HG03520 (cell line): Measurements from ENCODE around the gene ITGB2.
"Not testable (repeated sequence)": the region's sequence is repeated elsewhere in the genome, so short reads cannot be mapped to it uniquely, and the experiment has no call there.

Source experiments
- ATAC-seq: cut with Tn5 transposase; IDR thresholded peaks from one replicate; pipeline ENCODE4 v1.9.1; 2021; ENCODE audit warnings: mild to moderate bottlenecking, moderate library complexity; ENCODE audit not compliant: unreplicated experiment

The ITGB2 gene

GRCh38 chr21:44927587-44928461 lies 7.1 kb upstream of the ITGB2 start:
- ATAC-seq = no peak

- ATAC-seq = no peak
Measured at GRCh38 chr21:44927259-44927586, 6.5 kb upstream of the ITGB2 start.

DNA sequence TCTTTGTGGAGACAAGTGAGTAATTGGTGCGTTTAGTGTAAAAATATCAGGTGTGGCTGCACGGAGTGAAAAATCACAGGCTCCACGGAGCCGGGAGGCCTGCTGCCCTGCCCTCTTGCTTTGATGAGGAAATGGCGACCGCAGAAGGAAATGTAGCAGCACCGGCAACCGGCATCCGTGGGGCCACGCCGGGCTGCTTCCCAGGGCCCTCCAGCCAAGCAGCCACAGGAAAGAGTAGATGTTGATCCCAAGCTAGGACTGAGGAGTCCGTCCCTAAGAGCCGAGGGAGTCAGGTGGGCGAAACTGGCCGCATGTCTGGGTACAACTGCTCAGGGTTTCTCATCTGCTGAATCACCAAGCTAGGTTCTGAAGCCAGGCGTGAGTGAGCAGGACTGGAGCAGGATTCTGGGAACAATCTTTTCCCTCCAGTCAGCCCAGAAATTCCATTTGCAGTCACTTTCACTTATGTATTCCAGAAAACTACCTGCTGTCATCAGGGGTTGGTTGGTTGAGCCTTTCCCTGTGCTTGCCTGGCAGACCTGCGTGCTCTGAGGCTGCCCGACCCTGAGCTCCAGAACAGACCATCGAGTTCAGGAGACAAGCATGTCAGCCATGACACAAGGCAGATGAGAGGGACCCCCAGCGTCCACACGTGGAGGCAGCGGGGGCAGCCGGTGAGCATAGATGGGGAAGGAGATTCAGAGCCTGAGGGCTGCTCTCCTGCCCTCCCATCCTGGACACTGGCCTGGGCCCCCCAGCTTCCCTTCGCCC lies 5.8 kb upstream of the ITGB2 start:
- ATAC-seq = no peak

- ATAC-seq = no peak
Measured at GRCh38 chr21:44925378-44925755, 4.7 kb upstream of the ITGB2 start.

DNA sequence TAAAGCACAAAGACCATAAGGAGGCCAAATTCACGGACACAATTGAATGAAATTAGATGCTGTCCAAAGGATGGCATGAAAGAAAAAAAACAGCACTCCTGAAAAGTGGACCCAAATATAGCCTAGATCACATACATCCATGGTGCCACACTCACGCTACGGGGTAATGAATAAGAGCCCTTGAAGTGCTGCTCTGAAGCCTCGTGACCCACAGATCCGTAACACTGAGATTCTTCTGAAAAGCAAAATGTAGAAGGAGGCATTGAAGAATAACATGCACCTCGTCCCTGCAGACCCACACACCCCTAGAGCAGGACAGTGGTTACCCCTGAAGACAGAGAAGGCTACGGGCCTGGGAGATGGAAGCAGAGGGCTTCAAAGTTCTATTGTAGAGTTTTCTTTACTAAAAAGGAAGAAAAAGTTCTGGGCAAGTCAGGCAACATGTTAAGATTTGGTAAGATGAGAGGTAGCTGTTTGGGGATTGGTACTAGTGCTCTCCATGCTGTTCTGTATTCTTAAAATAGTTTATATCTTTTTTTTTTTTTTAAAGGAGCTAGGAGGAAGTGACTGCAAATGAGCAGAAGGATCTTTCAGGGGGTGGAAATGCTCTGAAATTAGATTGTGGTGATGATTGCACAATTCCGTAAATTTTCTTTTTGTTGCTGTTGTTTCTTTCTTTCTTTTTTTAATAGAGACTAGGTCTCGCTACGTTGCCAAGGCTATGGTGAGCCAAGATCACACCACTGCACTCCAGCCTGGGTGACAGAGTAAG lies 4.1 kb upstream of the ITGB2 start:
- ATAC-seq = no peak

DNA sequence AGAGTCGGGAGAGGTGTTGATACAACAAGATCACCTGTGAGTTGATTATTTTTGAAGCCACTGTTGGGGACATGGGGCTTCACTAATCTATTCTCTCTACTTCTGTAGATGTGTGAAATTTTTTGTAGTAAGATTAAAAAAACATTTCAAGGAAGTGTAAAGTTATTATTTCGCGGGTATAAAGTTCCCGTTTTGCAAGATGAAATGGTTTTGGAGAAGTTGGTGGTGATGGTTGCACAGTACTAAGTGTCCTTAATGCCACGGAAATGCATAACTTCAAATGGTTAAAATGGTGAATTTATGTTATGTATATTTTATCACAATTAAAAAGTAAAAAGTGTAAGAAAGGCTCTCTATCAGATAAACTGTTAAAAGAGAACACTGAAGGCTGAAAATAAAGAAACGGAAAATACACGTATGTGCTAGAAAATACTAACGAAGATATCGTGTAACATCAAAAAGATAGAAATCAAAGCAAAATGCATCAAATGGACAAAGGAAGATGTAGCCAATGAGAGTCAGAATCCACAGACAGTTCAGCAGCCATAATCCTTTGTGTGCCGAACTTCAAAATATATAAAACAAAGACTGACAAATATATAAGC lies 2.9 kb upstream of the ITGB2 start:
- no peak for ATAC-seq

DNA sequence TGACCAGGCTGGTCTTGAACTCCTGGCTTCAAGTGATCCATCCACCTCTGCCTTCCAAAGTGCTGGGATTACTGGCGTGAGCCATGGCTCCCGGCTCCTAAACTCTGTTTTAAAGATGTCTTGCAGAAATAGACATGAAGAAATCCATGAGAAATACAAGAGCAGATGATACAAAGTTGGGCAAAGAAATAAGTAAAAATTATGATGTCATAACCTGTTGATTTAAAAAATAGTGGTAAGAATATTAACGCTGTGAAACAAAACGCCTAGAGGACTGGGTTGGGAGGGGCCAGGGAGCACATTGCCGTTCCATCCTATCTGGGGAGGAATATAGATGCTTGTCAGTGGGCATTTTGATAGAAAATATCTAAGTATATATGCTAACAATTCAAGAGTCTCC lies 1.2 kb upstream of the ITGB2 start:
- ATAC-seq = no peak

- peak; percentile 10 for ATAC-seq
Measured at GRCh38 chr21:44919913-44920693, 596 bp downstream of the ITGB2 start.

- ATAC-seq = no peak
Measured at GRCh38 chr21:44919111-44919912, 1.4 kb downstream of the ITGB2 start.

- ATAC-seq = no peak
Measured at GRCh38 chr21:44918581-44919033, 2.1 kb downstream of the ITGB2 start.

DNA sequence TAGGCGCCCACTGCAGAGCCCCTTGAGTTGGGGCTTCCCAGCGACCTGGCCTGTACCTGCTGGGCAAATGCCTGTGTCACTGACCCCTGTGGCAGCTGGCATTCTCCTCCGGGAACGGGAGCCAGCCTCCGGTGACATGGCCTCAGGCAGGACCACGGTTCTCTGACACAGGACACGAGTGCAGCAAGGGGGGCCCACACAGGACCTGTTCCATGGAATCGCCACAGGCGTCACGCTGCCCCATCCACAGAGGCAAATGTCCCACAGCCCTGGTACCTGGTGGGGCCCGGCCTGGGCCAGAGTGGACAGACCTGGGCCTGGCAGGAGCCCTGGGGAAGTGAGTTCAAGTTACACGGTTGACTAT lies 2.6 kb downstream of the ITGB2 start:
- no peak for ATAC-seq

GRCh38 chr21:44917446-44918106 lies 3.1 kb downstream of the ITGB2 start:
- ATAC-seq = no peak

GRCh38 chr21:44916965-44917364 lies 3.7 kb downstream of the ITGB2 start:
- no peak for ATAC-seq

GRCh38 chr21:44914176-44914874 lies 6.4 kb downstream of the ITGB2 start:
- no peak for ATAC-seq

DNA sequence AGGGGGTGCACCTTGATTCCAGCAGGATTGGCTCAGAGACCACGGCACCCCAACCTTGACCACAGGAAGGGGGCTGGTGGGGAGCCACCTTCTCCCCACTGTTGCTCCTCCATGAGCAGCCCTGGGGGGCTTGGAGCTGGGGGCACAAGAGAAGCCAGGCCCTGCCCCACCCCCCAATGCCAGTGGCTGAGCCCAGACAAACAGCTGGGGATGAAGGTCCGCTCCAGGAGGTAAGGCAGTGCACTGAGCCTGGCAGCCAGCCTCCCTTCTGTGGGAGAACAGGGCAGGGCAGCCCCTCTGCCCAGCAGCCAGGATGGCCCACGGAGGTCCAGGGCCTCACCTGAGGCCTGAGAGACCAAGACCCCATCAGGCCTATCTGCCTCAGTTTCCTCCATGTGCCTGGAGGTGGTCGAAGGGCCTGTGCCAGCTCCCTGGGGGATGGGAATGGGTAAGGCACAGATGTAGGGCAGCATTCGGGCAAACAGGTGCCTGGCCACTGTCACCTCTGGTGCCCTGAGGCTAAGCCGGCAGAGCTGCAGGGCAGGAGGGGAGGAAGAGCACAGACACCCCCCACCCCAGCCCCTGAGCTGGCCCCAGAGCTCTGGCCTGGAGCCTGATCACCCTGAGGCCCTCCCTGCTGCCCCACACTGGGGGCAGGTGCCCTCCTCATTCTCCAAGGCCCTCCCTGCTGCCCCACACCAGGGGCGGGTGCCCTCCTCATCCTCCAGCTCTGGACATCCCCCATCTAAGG lies 7.1 kb downstream of the ITGB2 start:
- ATAC-seq = no peak

- not testable (repeated sequence) for ATAC-seq
Measured at GRCh38 chr21:44912506-44913412, 7.9 kb downstream of the ITGB2 start.

DNA sequence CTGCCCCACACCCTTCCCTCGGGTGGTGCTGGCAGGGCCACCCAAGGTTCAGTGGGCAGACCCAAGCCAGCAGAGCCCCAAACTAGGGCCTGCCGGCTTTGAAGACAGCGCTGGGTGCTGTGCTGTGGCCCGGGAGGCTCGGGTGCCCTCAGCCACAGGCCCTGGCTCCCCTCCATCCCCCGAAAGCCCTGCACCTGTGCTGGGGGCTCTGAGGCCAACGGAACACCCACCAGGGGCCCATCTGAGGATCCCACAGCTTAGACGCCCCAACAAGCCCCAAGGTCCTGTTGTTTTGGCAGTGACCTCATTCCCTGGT lies 8.6 kb downstream of the ITGB2 start:
- ATAC-seq = no peak
